ENCODE measurements around the gene PRKCA.

The PRKCA gene

DNA sequence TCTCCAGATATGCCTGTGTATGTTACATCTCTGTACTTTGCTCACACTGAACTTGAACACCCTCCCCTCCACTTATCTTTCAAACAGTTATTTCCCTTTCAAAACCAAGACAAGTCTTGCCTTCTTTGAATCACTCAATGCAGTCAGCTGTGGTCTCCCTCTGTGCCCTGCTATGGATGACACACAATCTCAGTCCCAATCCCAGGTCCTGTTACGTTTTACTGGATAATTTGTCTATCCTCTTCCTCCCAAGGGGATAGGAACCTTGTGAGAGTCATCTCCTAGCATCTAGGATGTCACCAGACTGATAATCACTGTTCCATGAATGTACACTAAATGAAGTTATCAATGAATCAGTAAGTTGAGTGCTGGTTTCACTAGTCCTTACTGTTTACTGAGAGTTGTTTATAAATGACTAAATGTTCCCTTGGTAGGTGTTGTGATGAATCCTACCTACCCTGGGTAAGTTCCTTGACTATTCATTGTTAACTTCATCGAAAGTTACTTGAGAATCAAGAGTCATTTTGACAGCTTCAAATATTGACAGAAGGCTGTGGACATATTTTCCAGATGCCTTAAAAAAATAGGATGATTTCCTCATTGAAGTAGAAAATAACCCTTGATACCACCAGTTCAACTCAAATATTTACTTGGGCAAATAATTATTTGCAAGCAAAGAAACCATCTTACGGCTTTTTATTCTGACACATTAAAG is 244.9 kb downstream of the PRKCA start:
- H3K36me3 ChIP-seq (replicated peaks; ENCODE audit: low read depth, low read length), result no peaks in the 10 kb centered on the region
- peaks cover 9% of the 10 kb centered on the region for H3K4me1 ChIP-seq (ENCODE audit: low read length)
- no peak overlapping the region for H3K9ac ChIP-seq (ENCODE audit: low read length)

GRCh38 chr17:66548158-66548557 is 245.7 kb downstream of the PRKCA start:
- Histone ChIP-seq H3K27ac (ENCODE audit: low read length) (no peak overlapping the region), H3K36me3 (replicated peaks; ENCODE audit: low read depth, low read length) (no peaks in the 10 kb centered on the region), H3K9me3 (ENCODE audit: insufficient read depth, low read length) (peaks cover 12% of the 10 kb centered on the region; the same call in 1 of the 2 replicates), H3K4me1 (ENCODE audit: low read length) (0 out of 2 replicates have a peak, but pooled peaks cover under 1% of the 10 kb centered on the region), H2AFZ (ENCODE audit: low read depth, low read length) (no peak overlapping the region), H3K9ac (ENCODE audit: low read length) (no peak overlapping the region), H4K20me1 (ENCODE audit: insufficient read depth, low read length) (no peaks in the 10 kb centered on the region), H3K4me3 (ENCODE audit: low read length) (no peak overlapping the region), H3K27me3 (ENCODE audit: low read depth, low read length) (no peaks in the 10 kb centered on the region), H3K4me2 (ENCODE audit: low read length) (no peak overlapping the region), H3K79me2 (ENCODE audit: low read length) (no peaks in the 10 kb centered on the region)
- TF ChIP-seq EZH2phosphoT487 (IDR thresholded peaks at IDR 0.05; ENCODE audit: low read depth) (no peak), CTCF (IDR thresholded peaks at IDR 0.05; ENCODE audit: low read depth, low read length) (no peak)

More for the DNA sequence above, 244.9 kb downstream of the PRKCA start:
- no peaks in the 10 kb centered on the region for H3K27me3 ChIP-seq (ENCODE audit: low read depth, low read length)
- TF ChIP-seq CTCF (IDR thresholded peaks at IDR 0.05; ENCODE audit: low read depth, low read length), result no peak
- TF ChIP-seq EZH2phosphoT487 (IDR thresholded peaks at IDR 0.05; ENCODE audit: low read depth), result no peak
- no peak overlapping the region for H3K27ac ChIP-seq (ENCODE audit: low read length)
- H3K4me2 ChIP-seq (ENCODE audit: low read length), result no peak overlapping the region
- H3K79me2 ChIP-seq (ENCODE audit: low read length), result no peaks in the 10 kb centered on the region
- H2AFZ ChIP-seq (ENCODE audit: low read depth, low read length), result no peak overlapping the region
- H3K4me3 ChIP-seq (ENCODE audit: low read length), result no peak overlapping the region
- no peaks in the 10 kb centered on the region for H4K20me1 ChIP-seq (ENCODE audit: insufficient read depth, low read length)
- H3K9me3 ChIP-seq (ENCODE audit: insufficient read depth, low read length), result peaks cover 20% of the 10 kb centered on the region; the same call in 1 of the 2 replicates

DNA sequence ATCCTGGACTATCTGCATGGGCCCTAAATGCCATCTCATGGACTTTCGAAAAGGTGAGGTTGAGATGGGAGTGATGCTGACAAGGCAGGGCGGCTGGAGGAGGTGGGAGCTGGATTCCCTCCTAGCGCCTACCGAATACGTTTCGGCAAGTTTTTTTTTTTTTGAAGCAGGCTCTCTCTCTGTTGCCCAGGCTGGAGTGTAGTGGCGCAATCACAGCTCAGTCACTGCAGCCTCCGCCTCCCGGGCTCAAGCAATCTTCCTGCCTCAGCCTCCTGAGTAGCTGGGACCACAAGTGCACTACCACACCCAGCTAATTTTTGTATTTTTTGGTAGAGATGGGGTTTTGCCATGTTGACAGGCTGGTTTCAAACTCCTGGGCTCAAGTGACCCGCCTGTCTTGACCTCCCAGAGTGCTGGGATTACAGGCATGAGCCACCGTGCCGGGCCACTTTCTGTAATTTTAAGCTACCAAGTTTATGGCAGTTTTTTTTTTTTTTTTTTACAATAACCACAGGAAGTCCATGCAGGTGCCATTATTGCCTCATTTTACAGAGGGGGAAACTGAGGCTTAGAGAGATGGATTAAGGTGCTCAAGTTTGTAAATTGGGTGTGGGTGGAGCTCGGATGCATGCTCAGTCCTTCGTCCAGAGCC is 246.4 kb downstream of the PRKCA start:
- Histone ChIP-seq H3K4me1 (ENCODE audit: low read length) (no peaks in the 10 kb centered on the region), H2AFZ (ENCODE audit: low read depth, low read length) (no peak overlapping the region), H3K9ac (ENCODE audit: low read length) (no peak overlapping the region), H3K4me2 (ENCODE audit: low read length) (no peak overlapping the region), H3K27ac (ENCODE audit: low read length) (no peak overlapping the region), H3K36me3 (replicated peaks; ENCODE audit: low read depth, low read length) (no peaks in the 10 kb centered on the region), H3K4me3 (ENCODE audit: low read length) (no peak overlapping the region), H4K20me1 (ENCODE audit: insufficient read depth, low read length) (no peaks in the 10 kb centered on the region), H3K79me2 (ENCODE audit: low read length) (no peaks in the 10 kb centered on the region), H3K9me3 (ENCODE audit: insufficient read depth, low read length) (peaks cover 12% of the 10 kb centered on the region; the same call in 1 of the 2 replicates), H3K27me3 (ENCODE audit: low read depth, low read length) (no peaks in the 10 kb centered on the region)
- TF ChIP-seq CTCF (IDR thresholded peaks at IDR 0.05; ENCODE audit: low read depth, low read length), result no peak
- TF ChIP-seq EZH2phosphoT487 (IDR thresholded peaks at IDR 0.05; ENCODE audit: low read depth), result no peak

DNA sequence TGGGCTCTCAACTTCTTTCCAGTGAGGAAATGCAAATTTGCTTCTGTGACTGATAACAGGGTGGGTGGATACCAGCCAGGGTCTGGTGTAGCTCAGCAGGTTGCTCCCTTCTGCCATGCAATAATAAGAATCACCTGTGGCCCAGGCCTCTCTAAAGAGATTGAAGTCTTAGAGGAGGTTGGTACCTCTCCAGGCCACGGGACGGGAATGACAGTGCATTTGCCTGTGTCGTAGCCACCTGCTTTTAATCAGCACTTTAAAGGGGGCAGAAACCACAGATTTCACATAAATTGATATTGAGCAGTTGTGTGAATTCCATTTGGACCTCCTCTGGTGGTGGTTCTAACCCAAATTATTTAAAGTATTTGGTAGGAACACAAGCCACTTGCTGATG is 246.9 kb downstream of the PRKCA start:
- no peak overlapping the region for H3K27ac ChIP-seq (ENCODE audit: low read length)
- peaks cover 12% of the 10 kb centered on the region; the same call in 1 of the 2 replicates for H3K9me3 ChIP-seq (ENCODE audit: insufficient read depth, low read length)
- no peak overlapping the region for H3K4me3 ChIP-seq (ENCODE audit: low read length)
- no peaks in the 10 kb centered on the region for H3K27me3 ChIP-seq (ENCODE audit: low read depth, low read length)
- H3K9ac ChIP-seq (ENCODE audit: low read length), result no peak overlapping the region
- H4K20me1 ChIP-seq (ENCODE audit: insufficient read depth, low read length), result no peaks in the 10 kb centered on the region
- no peaks in the 10 kb centered on the region for H3K36me3 ChIP-seq (replicated peaks; ENCODE audit: low read depth, low read length)
- no peak overlapping the region for H2AFZ ChIP-seq (ENCODE audit: low read depth, low read length)
- H3K4me2 ChIP-seq (ENCODE audit: low read length), result no peak overlapping the region
- no peak for TF ChIP-seq CTCF (IDR thresholded peaks at IDR 0.05; ENCODE audit: low read depth, low read length)
- TF ChIP-seq EZH2phosphoT487 (IDR thresholded peaks at IDR 0.05; ENCODE audit: low read depth), result no peak
- H3K4me1 ChIP-seq (ENCODE audit: low read length), result no peaks in the 10 kb centered on the region
- no peaks in the 10 kb centered on the region for H3K79me2 ChIP-seq (ENCODE audit: low read length)
